Endometrial microvascular endothelial cells (primary cell): ENCODE measurements around the gene PINK1. TPM values are rescaled to one million over a fixed set of nuclear protein-coding genes. Genes with fewer than 3 reads are reported as not detected.

ENCODE experiments used
- in situ Hi-C: cut with HindIII; loops from 2 replicates; pipeline ENCODE4 v1.10.0; 2017; ENCODE audit warnings: low sequenced_read_pairs, low pct_unique_long_range_greater_than_20kb; ENCODE audit errors: inconsistent ontology term
- total RNA-seq: library from RNA; depleted of rRNA; stranded (reverse); fragments of >200 nt; gene quantifications from one replicate; pipeline ENCODE4 v1.2.3, GENCODE V29; 2015; ENCODE audit errors: inconsistent ontology term

PINK1 gene
- total RNA-seq, 1 donor from 2014 or later: 43.0 TPM

DNA sequence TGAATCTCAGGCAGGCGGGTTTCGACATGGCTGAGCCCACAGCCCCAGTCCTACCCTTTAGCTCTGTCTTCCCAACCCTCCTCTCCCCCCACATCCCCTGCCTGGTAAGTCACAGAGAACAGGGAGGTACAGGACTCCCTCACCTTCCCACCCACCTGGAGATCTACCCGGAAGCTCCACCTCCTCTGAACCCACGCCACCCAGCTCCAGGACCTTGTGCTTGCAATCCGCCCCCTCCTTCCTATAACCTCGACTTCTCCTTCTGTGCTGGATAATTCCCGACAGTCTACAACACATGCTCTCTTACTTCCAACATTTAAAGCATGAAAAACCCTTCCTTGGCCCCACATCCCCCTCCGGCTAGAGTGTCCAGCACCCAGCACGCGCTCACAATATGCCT lies 62.3 kb downstream of the PINK1 start:
- in situ Hi-C loops: no loop called here

- in situ Hi-C loops: no loop called here
Measured at GRCh38 chr1:20696397-20697333, 63.4 kb downstream of the PINK1 start.

DNA sequence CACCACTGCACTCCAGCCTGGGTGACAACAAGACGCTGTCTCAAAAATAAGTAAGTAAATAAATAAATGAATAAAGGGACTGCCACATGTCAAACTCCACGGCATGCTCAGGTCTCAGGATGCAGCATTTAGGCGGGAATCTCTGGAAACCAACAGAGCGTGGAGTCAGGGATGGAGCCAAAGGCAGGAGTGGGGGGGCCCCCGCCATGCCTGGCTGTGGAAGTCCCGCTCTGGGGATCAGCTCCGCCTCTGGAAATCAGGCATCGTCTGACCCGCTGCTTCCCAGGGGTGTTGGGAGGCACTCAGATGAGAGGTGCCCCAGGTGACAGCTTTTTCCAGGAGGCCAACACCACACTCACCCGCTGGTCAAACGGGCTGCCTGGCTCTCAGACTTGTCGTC lies 64.3 kb downstream of the PINK1 start:
- in situ Hi-C loops: no loop called here

- in situ Hi-C loops: no loop called here
Measured at GRCh38 chr1:20698195-20698910, 65.1 kb downstream of the PINK1 start.

- in situ Hi-C loops: no loop called here
Measured at GRCh38 chr1:20699558-20699957, 66.3 kb downstream of the PINK1 start.

DNA sequence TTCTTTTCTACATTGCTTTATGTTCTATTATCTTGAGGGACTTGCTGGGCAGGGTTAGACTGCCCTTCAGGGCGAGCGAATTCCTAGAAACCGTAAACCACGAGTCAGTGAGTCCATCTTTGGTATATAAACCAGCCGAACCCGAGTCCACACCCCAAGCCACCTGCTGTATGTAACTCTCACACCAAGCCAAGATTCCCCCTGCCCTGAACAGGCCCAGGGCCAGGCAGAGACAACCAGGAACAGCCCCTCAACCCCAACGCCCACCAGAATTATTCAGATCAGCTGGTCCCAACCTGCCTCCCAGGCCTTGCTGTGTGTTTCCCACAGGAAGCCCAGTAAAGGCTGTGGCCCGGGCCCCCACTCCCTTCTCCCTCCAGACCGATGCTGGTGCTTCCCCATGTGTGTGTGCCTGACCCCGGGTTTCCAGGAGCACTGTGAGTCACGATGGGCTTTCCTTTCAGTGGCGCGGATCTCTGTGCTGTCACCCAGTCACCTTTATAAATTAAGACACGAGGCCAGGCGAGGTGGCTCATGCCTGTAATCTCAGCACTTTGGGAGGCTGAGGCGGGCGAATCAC lies 67.5 kb downstream of the PINK1 start:
- in situ Hi-C loops: no loop called here

Other genes starting within 250 kb of the PINK1 start
- 3.3 TPM for gene CAMK2N1, start 147.2 kb upstream of the PINK1 start, total RNA-seq
- 32.7 TPM for gene MUL1, start 125.3 kb upstream of the PINK1 start, total RNA-seq
- gene FAM43B, start 80.9 kb upstream of the PINK1 start, total RNA-seq: not detected
- gene CDA, start 44.4 kb upstream of the PINK1 start, total RNA-seq: 9.1 TPM
- 429 TPM for gene DDOST, start 27.9 kb downstream of the PINK1 start, total RNA-seq
- gene KIF17, start 84.5 kb downstream of the PINK1 start, total RNA-seq: 26.4 TPM
- gene SH2D5, start 99.2 kb downstream of the PINK1 start, total RNA-seq: 1.5 TPM
- gene HP1BP3, start 153.8 kb downstream of the PINK1 start, total RNA-seq: 182 TPM